ENCODE data around the gene CFAP206.

The CFAP206 gene

GRCh38 chr6:87407901-87408720 is at the start of gene CFAP206:
TSS of gene CFAP206 (plus strand) at chr6:87407972. CDS start at chr6:87409840, 1,868 bp downstream.
- DNase-seq (ENCODE audit: low read depth in 2 of 2), result peak; percentile 56 to 66

GRCh38 chr6:87364602-87365252 is 43.0 kb upstream of the CFAP206 start:
- no peak for DNase-seq (ENCODE audit: low read depth in 2 of 2)

- no peak for DNase-seq (ENCODE audit: low read depth in 2 of 2)
Measured at GRCh38 chr6:87366072-87366827, 41.5 kb upstream of the CFAP206 start.

- DNase-seq (ENCODE audit: low read depth in 2 of 2), result no peak
Measured at GRCh38 chr6:87366899-87367298, 40.9 kb upstream of the CFAP206 start.

GRCh38 chr6:87373377-87373776 is 34.4 kb upstream of the CFAP206 start:
- no peak for DNase-seq (ENCODE audit: low read depth in 2 of 2)

GRCh38 chr6:87375315-87375714 is 32.5 kb upstream of the CFAP206 start:
- DNase-seq (ENCODE audit: low read depth in 2 of 2), result no peak

- DNase-seq (ENCODE audit: low read depth in 2 of 2), result no peak
Measured at GRCh38 chr6:87376643-87377042, 31.1 kb upstream of the CFAP206 start.

GRCh38 chr6:87378947-87379346 is 28.8 kb upstream of the CFAP206 start:
- DNase-seq (ENCODE audit: low read depth in 2 of 2), result no peak

GRCh38 chr6:87382861-87383260 is 24.9 kb upstream of the CFAP206 start:
- no peak for DNase-seq (ENCODE audit: low read depth in 2 of 2)

GRCh38 chr6:87384038-87384437 is 23.7 kb upstream of the CFAP206 start:
- no peak for DNase-seq (ENCODE audit: low read depth in 2 of 2)

- no peak for DNase-seq (ENCODE audit: low read depth in 2 of 2)
Measured at GRCh38 chr6:87384449-87384848, 23.3 kb upstream of the CFAP206 start.

- DNase-seq (ENCODE audit: low read depth in 2 of 2), result no peak
Measured at GRCh38 chr6:87391334-87391733, 16.4 kb upstream of the CFAP206 start.

- no peak for DNase-seq (ENCODE audit: low read depth in 2 of 2)
Measured at GRCh38 chr6:87393026-87393622, 14.6 kb upstream of the CFAP206 start.

- no peak for DNase-seq (ENCODE audit: low read depth in 2 of 2)
Measured at GRCh38 chr6:87395431-87395830, 12.3 kb upstream of the CFAP206 start.

GRCh38 chr6:87396595-87397392 is 11.0 kb upstream of the CFAP206 start:
- DNase-seq (ENCODE audit: low read depth in 2 of 2), result no peak

GRCh38 chr6:87397656-87398055 is 10.1 kb upstream of the CFAP206 start:
- DNase-seq (ENCODE audit: low read depth in 2 of 2), result no peak

GRCh38 chr6:87401832-87402231 is 5.9 kb upstream of the CFAP206 start:
- no peak for DNase-seq (ENCODE audit: low read depth in 2 of 2)

- no peak for DNase-seq (ENCODE audit: low read depth in 2 of 2)
Measured at GRCh38 chr6:87407561-87407900, 241 bp upstream of the CFAP206 start.

- DNase-seq (ENCODE audit: low read depth in 2 of 2), result no peak
Measured at GRCh38 chr6:87408721-87409155, 966 bp downstream of the CFAP206 start.

GRCh38 chr6:87419266-87419665 is 11.5 kb downstream of the CFAP206 start:
- no peak for DNase-seq (ENCODE audit: low read depth in 2 of 2)

- no peak for DNase-seq (ENCODE audit: low read depth in 2 of 2)
Measured at GRCh38 chr6:87420360-87420759, 12.6 kb downstream of the CFAP206 start.

All from activated CD8-positive, alpha-beta memory T cell treated with anti-CD3 and anti-CD28 coated beads for 4 hours (primary cell).